ENCODE data around the gene GBP1.
"Not testable (repeated sequence)": the region's sequence is repeated elsewhere in the genome, so short reads cannot be mapped to it uniquely, and the experiment has no call there.

GBP1 gene

GRCh38 chr1:89018318-89018717 lies 46.7 kb downstream of the GBP1 start:
- H3K4me3 ChIP-seq (ENCODE audit: low read depth, low read length), result not testable (repeated sequence)

- no peak overlapping the region for H3K4me3 ChIP-seq (ENCODE audit: low read depth, low read length)
These were observed 56.5 kb downstream of the GBP1 start for GRCh38 chr1:89008511-89008910.

GRCh38 chr1:89005286-89006151 lies 59.5 kb downstream of the GBP1 start:
- no peak overlapping the region for H3K4me3 ChIP-seq (ENCODE audit: low read depth, low read length)
